HepG2 (cell line): Measurements from ENCODE around the gene CD300A. TPM values are rescaled to one million over a fixed set of nuclear protein-coding genes. Genes with fewer than 3 reads are reported as not detected.

Experiments used
- FOXK1 ChIP-seq: sonication (generic); formaldehyde crosslinking; IDR thresholded peaks from 2 replicates; pipeline ENCODE4 v1.4.0; 2020; ENCODE audit warnings: low read depth, missing genetic modification reagents, borderline replicate concordance
- KMT2B ChIP-seq: IDR thresholded peaks from 2 replicates; pipeline ENCODE4 v1.6.1; 2016; ENCODE audit warnings: missing genetic modification reagents, missing compliant biosample characterization
- RFX1 ChIP-seq: fragments of 450-650 bp; IDR thresholded peaks from 2 replicates; pipeline ENCODE4 v1.6.1; 2017
- TRIM24 ChIP-seq: sonication (generic); formaldehyde crosslinking; IDR thresholded peaks from 2 replicates; pipeline ENCODE4 v1.8.0; 2022; ENCODE audit warnings: mild to moderate bottlenecking, missing genetic modification reagents
- XBP1 ChIP-seq: sonication (generic); formaldehyde crosslinking; IDR thresholded peaks from 2 replicates; pipeline ENCODE4 v1.5.0; 2020; ENCODE audit warnings: missing genetic modification reagents
- ZBTB39 ChIP-seq: sonication (generic); formaldehyde crosslinking; IDR thresholded peaks from 2 replicates; pipeline ENCODE4 v1.5.0; 2020; ENCODE audit warnings: missing genetic modification reagents
- ZNF180 ChIP-seq: sonication (generic); formaldehyde crosslinking; IDR thresholded peaks from 2 replicates; pipeline ENCODE4 v1.4.0; 2020; ENCODE audit warnings: low read depth, missing genetic modification reagents, borderline replicate concordance
- ZNF224 ChIP-seq: sonication (generic); formaldehyde crosslinking; IDR thresholded peaks from 2 replicates; pipeline ENCODE4 v1.5.0; 2020; ENCODE audit warnings: mild to moderate bottlenecking, missing genetic modification reagents
- ZNF431 ChIP-seq: sonication (generic); formaldehyde crosslinking; IDR thresholded peaks from 2 replicates; pipeline ENCODE4 v1.9.0; 2022; ENCODE audit warnings: missing genetic modification reagents, low read depth, mild to moderate bottlenecking, borderline replicate concordance
- ZNF468 ChIP-seq: sonication (generic); formaldehyde crosslinking; IDR thresholded peaks from 2 replicates; pipeline ENCODE4 v1.8.0; 2022; ENCODE audit warnings: mild to moderate bottlenecking, moderate library complexity, missing genetic modification reagents
- ZNF747 ChIP-seq: sonication (generic); formaldehyde crosslinking; IDR thresholded peaks from 2 replicates; pipeline ENCODE4 v1.8.1; 2023; ENCODE audit warnings: missing genetic modification reagents, mild to moderate bottlenecking, borderline replicate concordance
- ZNF790 ChIP-seq: sonication (generic); formaldehyde crosslinking; IDR thresholded peaks from 2 replicates; pipeline ENCODE4 v1.8.0; 2022; ENCODE audit warnings: missing genetic modification reagents, mild to moderate bottlenecking, borderline replicate concordance
- ZNF841 ChIP-seq: sonication (generic); formaldehyde crosslinking; IDR thresholded peaks from 2 replicates; pipeline ENCODE4 v1.8.1; 2023; ENCODE audit warnings: missing genetic modification reagents, borderline replicate concordance
- polyA plus RNA-seq, 8 experiments: library from polyadenylated mRNA; depleted of rRNA in 3 of 8; stranded (reverse) in 7 of 8; unstranded in 1 of 8; fragments of >200 nt; fragmentation: Illumina TruSeq in 4 of 8; extraction: Trizol in 4 of 8; gene quantifications; 2 replicates each; pipeline versions ENCODE4 v1.2.1 to v1.2.3, GENCODE V29; 2011 to 2016; ENCODE audit warnings: low read depth in 4 of 8, missing spikeins in 1 of 8, mixed read lengths in 1 of 8; ENCODE audit not compliant: insufficient read depth in 1 of 8
- total RNA-seq, 5 experiments: library from RNA; depleted of rRNA; stranded (reverse); fragments of >200 nt; fragmentation: Illumina TruSeq; extraction: Trizol; gene quantifications; 2 replicates each; pipeline ENCODE4 v1.2.3, GENCODE V29; 2016; ENCODE audit warnings: low read depth in 1 of 5
- TF ChIP-seq, protein P1 (sequence below): sonication (generic); formaldehyde crosslinking; IDR thresholded peaks from 2 replicates; pipeline ENCODE4 v1.9.0; 2021; ENCODE audit warnings: missing genetic modification reagents, borderline replicate concordance
- TF ChIP-seq, protein P2 (sequence below): sonication (generic); formaldehyde crosslinking; IDR thresholded peaks from 2 replicates; pipeline ENCODE4 v1.5.1; 2020; ENCODE audit warnings: mild to moderate bottlenecking, missing genetic modification reagents, moderate library complexity
- TF ChIP-seq, protein P3 (sequence below): IDR thresholded peaks from 2 replicates; pipeline ENCODE4 v1.6.1; 2016; ENCODE audit warnings: low read depth, borderline replicate concordance

The CD300A gene
- total and polyA plus RNA-seq, 2 of the 13 experiments (the other 11 are each of a cell fraction or from before 2014, with no cell fraction given), result not detected

DNA sequence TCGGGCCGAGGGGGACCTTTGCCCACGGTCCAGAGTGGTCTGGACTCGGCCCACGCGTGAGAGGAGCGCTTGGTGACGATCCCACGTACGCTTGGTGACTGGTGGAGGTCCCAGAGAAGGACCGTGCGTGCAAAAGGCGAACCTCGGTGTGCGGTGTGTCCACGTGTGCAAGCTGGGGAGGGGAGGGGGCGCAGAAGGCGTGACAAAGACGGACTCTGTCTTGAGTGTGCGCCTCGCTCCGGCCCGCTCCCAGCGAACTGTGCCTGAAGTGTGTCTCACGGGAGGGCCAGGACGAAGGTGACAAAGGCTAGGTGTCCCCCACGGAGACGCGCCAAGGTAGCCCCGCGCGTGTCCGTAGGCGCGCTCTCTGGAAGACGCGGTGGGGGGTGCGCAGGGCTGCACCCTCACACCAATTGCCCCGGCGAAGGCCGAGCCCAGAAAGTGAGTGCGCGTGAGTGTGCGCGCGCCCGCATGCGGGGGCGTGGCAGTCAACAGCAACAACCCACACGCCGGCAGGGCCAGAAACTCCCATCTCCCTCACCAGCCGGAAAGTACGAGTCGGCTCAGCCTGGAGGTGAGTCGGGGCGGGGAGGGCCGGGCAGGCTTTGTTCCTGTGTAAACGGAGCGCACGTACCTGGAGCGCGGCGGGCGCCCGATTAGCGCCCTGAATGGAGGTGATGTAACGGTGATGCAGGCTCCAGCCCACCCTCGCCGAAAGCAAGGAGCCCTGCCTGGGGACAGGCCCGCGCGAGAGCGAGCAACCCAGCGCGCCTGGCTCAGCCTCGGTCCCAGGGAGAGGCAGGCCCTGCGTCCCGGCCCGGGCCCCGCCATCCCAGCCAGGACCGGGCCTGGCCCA is 34.6 kb upstream of the CD300A start, which contains the start of gene GPRC5C (continued):
- TF ChIP-seq, protein P1, sequence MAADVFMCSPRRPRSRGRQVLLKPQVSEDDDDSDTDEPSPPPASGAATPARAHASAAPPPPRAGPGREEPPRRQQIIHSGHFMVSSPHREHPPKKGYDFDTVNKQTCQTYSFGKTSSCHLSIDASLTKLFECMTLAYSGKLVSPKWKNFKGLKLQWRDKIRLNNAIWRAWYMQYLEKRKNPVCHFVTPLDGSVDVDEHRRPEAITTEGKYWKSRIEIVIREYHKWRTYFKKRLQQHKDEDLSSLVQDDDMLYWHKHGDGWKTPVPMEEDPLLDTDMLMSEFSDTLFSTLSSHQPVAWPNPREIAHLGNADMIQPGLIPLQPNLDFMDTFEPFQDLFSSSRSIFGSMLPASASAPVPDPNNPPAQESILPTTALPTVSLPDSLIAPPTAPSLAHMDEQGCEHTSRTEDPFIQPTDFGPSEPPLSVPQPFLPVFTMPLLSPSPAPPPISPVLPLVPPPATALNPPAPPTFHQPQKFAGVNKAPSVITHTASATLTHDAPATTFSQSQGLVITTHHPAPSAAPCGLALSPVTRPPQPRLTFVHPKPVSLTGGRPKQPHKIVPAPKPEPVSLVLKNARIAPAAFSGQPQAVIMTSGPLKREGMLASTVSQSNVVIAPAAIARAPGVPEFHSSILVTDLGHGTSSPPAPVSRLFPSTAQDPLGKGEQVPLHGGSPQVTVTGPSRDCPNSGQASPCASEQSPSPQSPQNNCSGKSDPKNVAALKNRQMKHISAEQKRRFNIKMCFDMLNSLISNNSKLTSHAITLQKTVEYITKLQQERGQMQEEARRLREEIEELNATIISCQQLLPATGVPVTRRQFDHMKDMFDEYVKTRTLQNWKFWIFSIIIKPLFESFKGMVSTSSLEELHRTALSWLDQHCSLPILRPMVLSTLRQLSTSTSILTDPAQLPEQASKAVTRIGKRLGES (CRISPR knock-in tag), result no peak
- TF ChIP-seq ZNF468 (CRISPR knock-in tag) (no peak), RFX1 (0 out of 2 replicates have a peak, but pooled peaks have one; percentile 1), ZNF841 (peak; percentile 22; the same call in 1 of the 2 replicates), ZBTB39 (CRISPR knock-in tag) (peak; percentile 61; the same call in 1 of the 2 replicates), XBP1 (CRISPR knock-in tag) (no peak), ZNF747 (CRISPR knock-in tag) (peak; percentile 94; the same call in 1 of the 2 replicates), ZNF180 (CRISPR knock-in tag) (no peak), ZNF224 (CRISPR knock-in tag) (peak; percentile 48), ZNF431 (CRISPR knock-in tag) (peak; percentile 76), KMT2B (peak; percentile 69; the same call in 1 of the 2 replicates), FOXK1 (CRISPR knock-in tag) (peak; percentile 98), ZNF790 (peak; percentile 94; the same call in 1 of the 2 replicates), TRIM24 (peak; percentile 34; the same call in 1 of the 2 replicates)
- TF ChIP-seq, protein P2, sequence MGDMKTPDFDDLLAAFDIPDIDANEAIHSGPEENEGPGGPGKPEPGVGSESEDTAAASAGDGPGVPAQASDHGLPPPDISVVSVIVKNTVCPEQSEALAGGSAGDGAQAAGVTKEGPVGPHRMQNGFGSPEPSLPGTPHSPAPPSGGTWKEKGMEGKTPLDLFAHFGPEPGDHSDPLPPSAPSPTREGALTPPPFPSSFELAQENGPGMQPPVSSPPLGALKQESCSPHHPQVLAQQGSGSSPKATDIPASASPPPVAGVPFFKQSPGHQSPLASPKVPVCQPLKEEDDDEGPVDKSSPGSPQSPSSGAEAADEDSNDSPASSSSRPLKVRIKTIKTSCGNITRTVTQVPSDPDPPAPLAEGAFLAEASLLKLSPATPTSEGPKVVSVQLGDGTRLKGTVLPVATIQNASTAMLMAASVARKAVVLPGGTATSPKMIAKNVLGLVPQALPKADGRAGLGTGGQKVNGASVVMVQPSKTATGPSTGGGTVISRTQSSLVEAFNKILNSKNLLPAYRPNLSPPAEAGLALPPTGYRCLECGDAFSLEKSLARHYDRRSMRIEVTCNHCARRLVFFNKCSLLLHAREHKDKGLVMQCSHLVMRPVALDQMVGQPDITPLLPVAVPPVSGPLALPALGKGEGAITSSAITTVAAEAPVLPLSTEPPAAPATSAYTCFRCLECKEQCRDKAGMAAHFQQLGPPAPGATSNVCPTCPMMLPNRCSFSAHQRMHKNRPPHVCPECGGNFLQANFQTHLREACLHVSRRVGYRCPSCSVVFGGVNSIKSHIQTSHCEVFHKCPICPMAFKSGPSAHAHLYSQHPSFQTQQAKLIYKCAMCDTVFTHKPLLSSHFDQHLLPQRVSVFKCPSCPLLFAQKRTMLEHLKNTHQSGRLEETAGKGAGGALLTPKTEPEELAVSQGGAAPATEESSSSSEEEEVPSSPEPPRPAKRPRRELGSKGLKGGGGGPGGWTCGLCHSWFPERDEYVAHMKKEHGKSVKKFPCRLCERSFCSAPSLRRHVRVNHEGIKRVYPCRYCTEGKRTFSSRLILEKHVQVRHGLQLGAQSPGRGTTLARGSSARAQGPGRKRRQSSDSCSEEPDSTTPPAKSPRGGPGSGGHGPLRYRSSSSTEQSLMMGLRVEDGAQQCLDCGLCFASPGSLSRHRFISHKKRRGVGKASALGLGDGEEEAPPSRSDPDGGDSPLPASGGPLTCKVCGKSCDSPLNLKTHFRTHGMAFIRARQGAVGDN (CRISPR knock-in tag), result peak; percentile 82
- TF ChIP-seq, protein P3, sequence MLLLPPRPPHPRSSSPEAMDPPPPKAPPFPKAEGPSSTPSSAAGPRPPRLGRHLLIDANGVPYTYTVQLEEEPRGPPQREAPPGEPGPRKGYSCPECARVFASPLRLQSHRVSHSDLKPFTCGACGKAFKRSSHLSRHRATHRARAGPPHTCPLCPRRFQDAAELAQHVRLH, result peak; percentile 42
